GM12801 (cell line): ENCODE data around the gene XYLT1.

ENCODE experiments used
- TF ChIP-seq, protein P1 (sequence below): IDR thresholded peaks from one replicate; pipeline ENCODE4 v1.5.1; 2011; ENCODE audit warnings: control low read depth; ENCODE audit not compliant: insufficient read length; ENCODE audit errors: extremely low read depth

XYLT1 gene

DNA sequence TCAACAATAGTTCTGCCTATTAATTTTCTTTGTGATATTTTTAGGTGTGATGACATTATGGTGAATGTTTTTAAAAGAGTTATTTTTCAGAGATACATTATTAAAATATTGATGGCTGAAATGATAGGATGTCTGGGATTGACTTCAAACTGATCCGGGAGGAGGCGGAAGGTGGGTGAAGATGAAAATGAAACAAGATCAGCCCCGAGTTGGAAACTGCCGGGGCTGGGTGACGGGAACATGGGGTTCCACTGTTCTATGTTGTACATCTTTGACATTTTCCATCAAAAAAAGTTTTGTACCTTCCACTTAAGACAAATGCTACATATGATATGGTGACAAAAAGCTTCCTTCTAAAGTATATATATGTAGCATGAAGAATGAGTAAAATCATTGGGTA lies 336.9 kb downstream of the XYLT1 start:
- TF ChIP-seq, protein P1, sequence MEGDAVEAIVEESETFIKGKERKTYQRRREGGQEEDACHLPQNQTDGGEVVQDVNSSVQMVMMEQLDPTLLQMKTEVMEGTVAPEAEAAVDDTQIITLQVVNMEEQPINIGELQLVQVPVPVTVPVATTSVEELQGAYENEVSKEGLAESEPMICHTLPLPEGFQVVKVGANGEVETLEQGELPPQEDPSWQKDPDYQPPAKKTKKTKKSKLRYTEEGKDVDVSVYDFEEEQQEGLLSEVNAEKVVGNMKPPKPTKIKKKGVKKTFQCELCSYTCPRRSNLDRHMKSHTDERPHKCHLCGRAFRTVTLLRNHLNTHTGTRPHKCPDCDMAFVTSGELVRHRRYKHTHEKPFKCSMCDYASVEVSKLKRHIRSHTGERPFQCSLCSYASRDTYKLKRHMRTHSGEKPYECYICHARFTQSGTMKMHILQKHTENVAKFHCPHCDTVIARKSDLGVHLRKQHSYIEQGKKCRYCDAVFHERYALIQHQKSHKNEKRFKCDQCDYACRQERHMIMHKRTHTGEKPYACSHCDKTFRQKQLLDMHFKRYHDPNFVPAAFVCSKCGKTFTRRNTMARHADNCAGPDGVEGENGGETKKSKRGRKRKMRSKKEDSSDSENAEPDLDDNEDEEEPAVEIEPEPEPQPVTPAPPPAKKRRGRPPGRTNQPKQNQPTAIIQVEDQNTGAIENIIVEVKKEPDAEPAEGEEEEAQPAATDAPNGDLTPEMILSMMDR, result no peak

DNA sequence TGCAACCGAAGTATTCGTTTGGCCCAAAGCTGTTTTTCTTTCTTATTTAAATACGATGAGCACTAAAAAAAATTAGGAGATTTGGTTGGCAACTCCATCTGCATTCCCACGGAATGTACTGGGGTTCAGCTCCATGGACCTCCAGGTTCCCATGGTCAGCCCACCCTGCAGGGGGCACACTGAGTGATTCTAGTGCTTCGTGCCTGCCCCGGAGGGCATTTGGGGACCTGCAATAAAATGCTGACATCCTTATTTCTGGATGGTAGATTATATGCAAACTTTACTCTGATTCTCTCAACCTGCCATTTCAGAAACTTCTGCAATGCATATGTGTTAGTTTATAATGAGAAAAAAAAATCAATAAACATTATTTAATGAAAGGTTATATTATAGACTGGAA lies 339.4 kb downstream of the XYLT1 start:
- TF ChIP-seq, protein P1, result no peak

DNA sequence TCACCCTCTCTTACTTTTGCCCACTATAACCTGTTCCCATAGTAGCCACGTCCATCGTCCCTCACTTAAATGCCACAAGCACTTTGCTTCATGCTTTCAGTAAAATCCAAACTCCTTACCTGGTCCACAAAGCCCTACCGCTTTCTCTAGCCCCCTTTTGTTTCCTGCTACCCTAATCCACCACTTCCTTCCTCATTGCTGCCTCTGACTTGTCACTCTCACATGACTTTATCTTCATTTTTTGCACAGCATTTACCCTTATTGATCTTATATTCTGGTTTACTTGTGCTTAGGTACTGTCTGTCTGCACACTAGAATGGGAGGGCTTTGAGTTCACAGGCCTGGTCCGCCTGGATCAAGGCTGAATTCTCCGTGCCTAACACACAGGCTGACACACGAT lies 340.0 kb downstream of the XYLT1 start:
- TF ChIP-seq, protein P1, result no peak

DNA sequence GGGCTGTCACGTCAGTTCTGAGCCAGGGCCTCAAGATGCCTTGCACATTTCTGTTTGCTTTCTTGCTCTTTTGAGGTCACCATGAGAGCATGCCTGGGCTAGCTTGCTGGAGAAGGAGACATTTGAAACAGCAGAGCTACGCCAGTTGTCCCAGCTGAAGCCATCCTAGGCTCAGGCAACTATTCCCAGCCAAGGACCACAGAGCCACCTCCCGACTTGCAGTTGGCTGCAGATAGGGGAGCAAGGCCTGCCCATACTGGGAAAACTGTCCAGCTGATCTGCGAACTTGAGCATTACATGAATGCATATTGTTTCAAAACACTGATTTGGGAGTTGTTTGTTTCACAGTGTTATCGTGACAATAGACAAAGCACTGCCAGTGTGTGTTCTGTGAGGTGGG lies 340.8 kb downstream of the XYLT1 start:
- TF ChIP-seq, protein P1, result no peak

DNA sequence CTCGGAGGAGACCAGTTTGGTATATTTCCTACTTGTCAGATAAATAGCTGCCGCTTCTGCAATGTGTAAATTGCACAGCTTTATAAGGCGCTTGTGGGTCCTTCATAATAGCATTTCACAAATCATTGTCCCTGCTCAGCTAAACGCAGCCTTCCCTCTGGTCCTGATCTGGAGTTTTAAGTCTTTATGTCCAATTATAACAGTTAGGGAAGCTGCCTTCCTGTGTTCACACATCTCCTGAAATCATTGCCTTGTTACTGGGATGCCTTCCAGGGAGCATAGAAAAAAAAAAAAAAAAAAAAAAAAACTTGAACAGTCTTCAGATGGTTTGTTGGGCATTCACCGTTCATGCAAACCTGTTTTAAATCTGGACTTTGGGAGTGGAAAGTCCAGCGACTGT lies 342.0 kb downstream of the XYLT1 start:
- TF ChIP-seq, protein P1, result no peak

DNA sequence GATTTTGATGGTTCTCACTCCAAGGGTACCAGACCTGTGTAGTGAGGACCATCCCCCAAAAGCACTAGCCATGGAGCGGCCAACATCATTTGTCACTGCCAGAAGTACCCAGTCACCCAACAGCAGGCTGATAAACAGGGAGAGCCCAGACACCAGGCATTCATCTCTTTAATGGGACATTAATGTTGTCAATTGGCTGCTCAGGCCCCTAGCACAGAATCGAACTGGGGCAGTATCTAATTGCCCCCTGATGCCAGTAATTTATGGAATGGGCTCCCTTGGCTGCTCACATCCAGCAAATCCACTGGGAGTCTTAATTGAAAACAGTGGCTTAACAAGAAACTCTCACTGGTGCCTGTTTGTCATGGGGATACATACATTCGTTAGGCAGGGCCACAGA lies 344.6 kb downstream of the XYLT1 start:
- TF ChIP-seq, protein P1, result no peak

DNA sequence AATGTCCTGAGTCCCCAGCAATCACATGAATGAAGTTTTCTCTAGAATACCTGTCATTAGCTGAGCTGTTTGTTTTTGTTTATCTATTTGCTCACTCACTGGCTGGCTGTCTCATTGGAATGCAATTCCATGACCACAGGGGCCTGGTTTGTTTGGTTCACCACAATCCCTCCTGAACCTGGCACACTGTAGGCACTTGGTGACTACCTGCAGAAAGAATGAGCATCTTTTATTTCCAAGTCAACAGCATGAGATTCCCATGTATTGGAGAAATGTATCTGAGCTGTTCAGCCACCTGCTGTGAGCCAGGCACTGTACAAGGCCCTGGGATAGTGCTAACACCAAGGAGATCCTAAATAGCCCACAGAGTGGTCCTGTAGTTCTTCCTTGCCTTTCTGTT lies 345.1 kb downstream of the XYLT1 start:
- TF ChIP-seq, protein P1, result no peak
